MCF 10A (cell line): Measurements from ENCODE around the gene LRBA. TPM values are rescaled to one million over a fixed set of nuclear protein-coding genes. Genes with fewer than 3 reads are reported as not detected.

Experiments
- BruUV-seq: library from RNA; stranded (reverse); fragments of 400-500 nt; replicated peaks from 2 replicates; lab custom pipeline; 2021; lab: Mats Ljungman, UMichigan
- CTCF ChIA-PET: fragments of 300-600 bp; sonication (Branson Sonifier 250); formaldehyde crosslinking; extraction: SDS; loops from one replicate; lab custom pipeline; 2021; ENCODE audit warnings: antibody characterized with exemption, inconsistent platforms; lab: Yijun Ruan, JAX
- POLR2A ChIA-PET: fragments of 300-600, 350-650 bp; sonication (Branson Sonifier 250); formaldehyde crosslinking; extraction: SDS; loops from one replicate; lab custom pipeline; 2020; ENCODE audit warnings: antibody characterized with exemption, inconsistent platforms; lab: Yijun Ruan, JAX
- DNase-seq: peaks from one replicate; pipeline ENCODE4 v3.0.0-alpha.2; 2018; ENCODE audit not compliant: unreplicated experiment
- H3K27ac Mint-ChIP-seq: one replicate; pipeline ENCODE4 v1.8.0; 2022; ENCODE audit warnings: mild to moderate bottlenecking, low read depth, mixed read lengths; ENCODE audit not compliant: unreplicated experiment
- H3K27me3 Mint-ChIP-seq: one replicate; pipeline ENCODE4 v1.8.0; 2022; ENCODE audit warnings: mixed read lengths; ENCODE audit not compliant: insufficient read depth, unreplicated experiment
- H3K36me3 Mint-ChIP-seq: one replicate; pipeline ENCODE4 v1.8.0; 2022; ENCODE audit warnings: mild to moderate bottlenecking, moderate library complexity, mixed read lengths; ENCODE audit not compliant: insufficient read depth, unreplicated experiment
- H3K4me1 Mint-ChIP-seq: one replicate; pipeline ENCODE4 v1.8.0; 2022; ENCODE audit warnings: mixed read lengths; ENCODE audit not compliant: insufficient read depth, unreplicated experiment
- H3K4me3 Mint-ChIP-seq: one replicate; pipeline ENCODE4 v1.8.0; 2022; ENCODE audit warnings: mild to moderate bottlenecking, moderate library complexity, mixed read lengths; ENCODE audit not compliant: unreplicated experiment
- H3K9me3 Mint-ChIP-seq: one replicate; pipeline ENCODE4 v1.8.0; 2022; ENCODE audit warnings: mixed read lengths; ENCODE audit not compliant: unreplicated experiment
- CTCF ChIP-seq: fragments of 200-600 bp; IDR thresholded peaks from one replicate; pipeline ENCODE4 v1.8.0; 2022; ENCODE audit warnings: antibody characterized with exemption, mild to moderate bottlenecking; ENCODE audit not compliant: unreplicated experiment
- intact Hi-C: fragments of 100-400 bp; cut with micrococcal nuclease; formaldehyde crosslinking; loops from 2 replicates; pipeline ENCODE4 v1.14.1; 2022
- total RNA-seq: library from RNA; stranded (reverse); gene quantifications from 2 replicates; pipeline ENCODE4 v1.2.3, GENCODE V29; 2022

Gene LRBA
- total RNA-seq, 1 experiment from 2014 or later: 64.5 TPM

- no peak overlapping the region for H3K27ac Mint-ChIP-seq
- ChIA-PET CTCF (interaction anchor here (0.7 kb wide), 1 partner anchor 297 kb away, joined by 3 read pairs; no protein-coding TSS in a partner anchor), POLR2A (no interaction called here)
- H3K4me1 Mint-ChIP-seq: no peaks in the 10 kb centered on the region
- H3K9me3 Mint-ChIP-seq: no peaks in the 10 kb centered on the region
- H3K27me3 Mint-ChIP-seq: no peaks in the 10 kb centered on the region
- BruUV-seq: no TSS peak
- no peak overlapping the region for H3K4me3 Mint-ChIP-seq
- H3K36me3 Mint-ChIP-seq: no peaks in the 10 kb centered on the region
- no peak for DNase-seq
- intact Hi-C loops: no loop called here
- TF ChIP-seq CTCF: no peak
Measured at GRCh38 chr4:150369434-150370380, 645.4 kb downstream of the LRBA start.

GRCh38 chr4:150368667-150369066, 646.4 kb downstream of the LRBA start:
- Mint-ChIP-seq H3K27me3 (no peaks in the 10 kb centered on the region), H3K4me3 (no peak overlapping the region), H3K4me1 (no peaks in the 10 kb centered on the region), H3K27ac (no peak overlapping the region), H3K36me3 (no peaks in the 10 kb centered on the region), H3K9me3 (no peaks in the 10 kb centered on the region)
- intact Hi-C loops: no loop called here
- ChIA-PET POLR2A (no interaction called here), CTCF (no interaction called here)
- no peak for DNase-seq
- no TSS peak for BruUV-seq
- no peak for TF ChIP-seq CTCF

- CTCF ChIA-PET: no interaction called here
- no peak for DNase-seq
- TF ChIP-seq CTCF: no peak
- no peaks in the 10 kb centered on the region for H3K36me3 Mint-ChIP-seq
- BruUV-seq: no TSS peak
- H3K9me3 Mint-ChIP-seq: no peaks in the 10 kb centered on the region
- no peak overlapping the region for H3K27ac Mint-ChIP-seq
- no peaks in the 10 kb centered on the region for H3K4me1 Mint-ChIP-seq
- H3K4me3 Mint-ChIP-seq: no peak overlapping the region
- no peaks in the 10 kb centered on the region for H3K27me3 Mint-ChIP-seq
- intact Hi-C loops: no loop called here
- POLR2A ChIA-PET: no interaction called here
Measured at GRCh38 chr4:150367326-150367725, 647.8 kb downstream of the LRBA start.

- intact Hi-C loops: no loop called here
- no peak for TF ChIP-seq CTCF
- Mint-ChIP-seq H3K4me1 (no peaks in the 10 kb centered on the region), H3K27ac (no peak overlapping the region), H3K9me3 (no peaks in the 10 kb centered on the region), H3K36me3 (no peaks in the 10 kb centered on the region), H3K27me3 (no peaks in the 10 kb centered on the region), H3K4me3 (no peak overlapping the region)
- ChIA-PET CTCF (no interaction called here), POLR2A (interaction anchor here (0.6 kb wide), 1 partner anchor 392 kb away, joined by 4 read pairs; no protein-coding TSS in a partner anchor)
- BruUV-seq: no TSS peak
- no peak for DNase-seq
Measured at GRCh38 chr4:150366487-150366999, 648.5 kb downstream of the LRBA start.
